IMR-90 (cell line): ENCODE measurements around the gene FAM83F. TPM values are rescaled to one million over a fixed set of nuclear protein-coding genes. Genes with fewer than 3 reads are reported as not detected.

Experiments
- ATAC-seq: fragments of 200-7000 bp; cut with Tn5 transposase; 2 replicates; pipeline ENCODE4 v1.9.1; 2020; ENCODE audit warnings: low read depth, mild to moderate bottlenecking, moderate library complexity
- BruUV-seq: library from RNA; stranded (reverse); fragments of 400-500 nt; replicated peaks from 2 replicates; lab custom pipeline; 2021; lab: Mats Ljungman, UMichigan
- CTCF ChIA-PET: fragments of 300-600 bp; formaldehyde crosslinking; extraction: SDS; loops from one replicate; lab custom pipeline; 2021; ENCODE audit warnings: antibody characterized with exemption; lab: Yijun Ruan, JAX
- POLR2A ChIA-PET: fragments of 300-600 bp; sonication (Branson Sonifier 250); formaldehyde crosslinking; loops from one replicate; lab custom pipeline; 2022; ENCODE audit warnings: antibody characterized with exemption; ENCODE audit not compliant: unreplicated experiment; lab: Charles Lee
- DNase-seq: peaks from one replicate; pipeline ENCODE4 v3.0.0; 2013
- H2AFZ ChIP-seq: replicated peaks from 2 replicates; pipeline ENCODE3; 2013; ENCODE audit warnings: low read length, mild to moderate bottlenecking; ENCODE audit not compliant: poor library complexity
- H2AK5ac ChIP-seq: 2 replicates; pipeline ENCODE4 v1.6.1; 2013; ENCODE audit warnings: low read depth, low read length, inconsistent platforms
- H2AK9ac ChIP-seq: replicated peaks from 2 replicates; pipeline ENCODE3; 2013; ENCODE audit warnings: mild to moderate bottlenecking, low read depth, low read length, moderate library complexity; ENCODE audit not compliant: poor library complexity
- H2BK120ac ChIP-seq: 2 replicates; pipeline ENCODE4 v1.6.1; 2013; ENCODE audit warnings: low read depth, low read length, inconsistent platforms
- H2BK15ac ChIP-seq: 3 replicates; pipeline ENCODE4 v1.6.1; 2013; ENCODE audit warnings: low read depth, low read length, inconsistent platforms
- H2BK20ac ChIP-seq: 2 replicates; pipeline ENCODE4 v1.6.1; 2013; ENCODE audit warnings: low read depth, mild to moderate bottlenecking, inconsistent platforms, low read length, moderate library complexity
- H2BK5ac ChIP-seq: 2 replicates; pipeline ENCODE4 v1.6.1; 2013; ENCODE audit warnings: mild to moderate bottlenecking, low read depth, low read length, inconsistent platforms; ENCODE audit not compliant: poor library complexity, severe bottlenecking
- H3K14ac ChIP-seq: replicated peaks from 2 replicates; pipeline ENCODE4 v1.6.1; 2013; ENCODE audit warnings: low read depth, low read length, inconsistent platforms
- H3K18ac ChIP-seq: 2 replicates; pipeline ENCODE4 v1.6.1; 2013; ENCODE audit warnings: low read depth, low read length, control low read depth
- H3K23ac ChIP-seq: 2 replicates; pipeline ENCODE4 v1.6.1; 2013; ENCODE audit warnings: low read depth, low read length, inconsistent platforms
- H3K27ac ChIP-seq: 2 replicates; pipeline ENCODE4 v1.5.1; 2013; ENCODE audit warnings: mild to moderate bottlenecking, control low read depth, low read length; ENCODE audit not compliant: insufficient read depth
- H3K27me3 ChIP-seq: 2 replicates; pipeline ENCODE4 v1.6.1; 2013; ENCODE audit warnings: low read length; ENCODE audit not compliant: control insufficient read depth, insufficient read depth
- H3K36me3 ChIP-seq: 2 replicates; pipeline ENCODE4 v1.6.1; 2013; ENCODE audit warnings: low read length, mixed read lengths; ENCODE audit not compliant: control insufficient read depth, insufficient read depth
- H3K4ac ChIP-seq: 2 replicates; pipeline ENCODE4 v1.6.1; 2013; ENCODE audit warnings: low read depth, low read length, inconsistent platforms
- H3K4me1 ChIP-seq: 2 replicates; pipeline ENCODE4 v1.6.1; 2013; ENCODE audit warnings: low read length, mixed read lengths; ENCODE audit not compliant: control insufficient read depth, insufficient read depth
- H3K4me2 ChIP-seq: 2 replicates; pipeline ENCODE4 v1.6.1; 2013; ENCODE audit warnings: low read depth, mild to moderate bottlenecking, control low read depth, low read length, moderate library complexity
- H3K4me3 ChIP-seq: 2 replicates; pipeline ENCODE4 v1.5.1; 2013; ENCODE audit warnings: low read depth, mild to moderate bottlenecking, control low read depth, low read length, moderate library complexity; ENCODE audit not compliant: insufficient read depth
- H3K56ac ChIP-seq: 2 replicates; pipeline ENCODE4 v1.6.1; 2013; ENCODE audit warnings: low read length, inconsistent platforms; ENCODE audit not compliant: insufficient read depth; ENCODE audit errors: extremely low read depth
- H3K79me1 ChIP-seq, 2 experiments: 2 replicates each; pipeline ENCODE4 v1.6.1; 2013; ENCODE audit warnings: low read length in 2 of 2, inconsistent platforms in 1 of 2, low read depth in 1 of 2
- H3K9ac ChIP-seq: 2 replicates; pipeline ENCODE4 v1.6.1; 2013; ENCODE audit warnings: low read depth, low read length, control low read depth
- H3K9me1 ChIP-seq: 2 replicates; pipeline ENCODE4 v1.6.1; 2013; ENCODE audit warnings: low read length, inconsistent platforms; ENCODE audit not compliant: insufficient read depth
- H3K9me3 ChIP-seq: 2 replicates; pipeline ENCODE4 v1.6.1; 2013; ENCODE audit warnings: low read length; ENCODE audit not compliant: control insufficient read depth, insufficient read depth
- H4K20me1 ChIP-seq: 2 replicates; pipeline ENCODE4 v1.6.1; 2013; ENCODE audit warnings: low read length, inconsistent platforms; ENCODE audit not compliant: insufficient read depth
- H4K5ac ChIP-seq: 2 replicates; pipeline ENCODE4 v1.6.1; 2013; ENCODE audit warnings: mild to moderate bottlenecking, low read depth, low read length, control low read depth
- H4K8ac ChIP-seq, 2 experiments: 2 replicates each; pipeline ENCODE4 v1.6.1; 2013; ENCODE audit warnings: low read depth in 2 of 2, low read length in 2 of 2, control low read depth in 1 of 2, inconsistent platforms in 1 of 2
- H4K91ac ChIP-seq: 2 replicates; pipeline ENCODE4 v1.6.1; 2013; ENCODE audit warnings: low read depth, low read length, inconsistent platforms; ENCODE audit not compliant: insufficient read depth
- MAFK ChIP-seq: IDR thresholded peaks from 2 replicates; pipeline ENCODE4 v1.6.1; 2012; ENCODE audit warnings: low read depth, low read length, improper control_type of control experiment
- NFE2L2 ChIP-seq: fragments of 150-350 bp; IDR thresholded peaks from 2 replicates; pipeline ENCODE4 v1.6.1; 2016; ENCODE audit warnings: low read depth, mild to moderate bottlenecking, low read length
- WGBS, 2 experiments: methylation state at CpG; one replicate each; pipeline versions ENCODE4 v1.1.5 to v1.1.7; 2013; ENCODE audit warnings: missing lambda C conversion rate in 2 of 2; ENCODE audit not compliant: insufficient read length in 1 of 2; ENCODE audit errors: extremely low coverage in 2 of 2; 5-methylcytosine and 5-hydroxymethylcytosine counted together
- dilution Hi-C: fragments of 300-500 bp; cut with HindIII; formaldehyde crosslinking; loops from one replicate; pipeline ENCODE4 v1.14.3; 2018; ENCODE audit warnings: low sequenced_read_pairs; ENCODE audit not compliant: unreplicated experiment
- in situ Hi-C: fragments of 300-500 bp; cut with MboI; formaldehyde crosslinking; loops from 3 replicates; pipeline ENCODE4 v1.14.3; 2019; ENCODE audit warnings: low sequenced_read_pairs, inconsistent platforms, mixed read lengths
- intact Hi-C: fragments of 100-400 bp; cut with micrococcal nuclease; formaldehyde crosslinking; loops from 2 replicates; pipeline ENCODE4 v1.10.0; 2022
- polyA plus RNA-seq, 3 experiments: library from polyadenylated mRNA; depleted of rRNA; stranded (reverse); fragments of >200 nt; gene quantifications; 2 replicates each; pipeline ENCODE4 v1.2.3, GENCODE V29; 2012; ENCODE audit warnings: low replicate concordance in 1 of 3
- total RNA-seq: library from RNA; depleted of rRNA; stranded (reverse); fragments of >200 nt; gene quantifications from 2 replicates; pipeline ENCODE4 v1.2.3, GENCODE V29; 2012

The FAM83F gene
- total and polyA plus RNA-seq, 2 of the 4 experiments (the other 2 are of a cell fraction), result not detected

DNA sequence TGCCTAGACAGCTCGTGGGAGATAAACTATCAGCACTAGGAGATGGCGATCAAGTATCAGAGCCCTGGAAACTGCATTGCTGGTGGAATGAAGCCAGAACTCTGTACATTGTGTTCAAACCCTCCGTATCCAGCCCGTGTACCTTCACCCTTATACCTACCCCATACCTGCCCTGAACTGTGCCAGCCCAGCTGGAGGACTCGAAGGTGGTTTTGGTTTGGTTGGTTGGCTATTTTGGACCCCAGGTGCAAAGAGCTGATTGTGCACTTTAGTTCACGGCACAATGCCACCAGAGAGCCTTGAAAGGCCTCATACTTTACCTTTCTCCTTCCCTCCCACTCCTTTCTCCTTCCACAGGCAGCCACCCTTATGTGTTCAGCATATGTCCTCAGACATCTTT, 16.0 kb downstream of the FAM83F start:
- Histone ChIP-seq H3K14ac (no peak overlapping the region), H4K91ac (no peak overlapping the region), H3K9ac (no peak overlapping the region), H4K5ac (no peak overlapping the region), H2BK120ac (no peak overlapping the region), H2BK15ac (no peak overlapping the region), H3K9me3 (no peaks in the 10 kb centered on the region), H4K20me1 (no peaks in the 10 kb centered on the region), H3K27ac (no peak overlapping the region), H3K79me1 (no peaks in the 10 kb centered on the region), H3K4me2 (no peak overlapping the region), H3K36me3 (no peaks in the 10 kb centered on the region), H3K56ac (no peak overlapping the region), H3K27me3 (peaks cover 62% of the 10 kb centered on the region), H2AK5ac (no peak overlapping the region), H3K23ac (no peak overlapping the region), H3K4me3 (no peak overlapping the region), H2AK9ac (no peak overlapping the region), H2BK5ac (no peak overlapping the region), H3K9me1 (no peaks in the 10 kb centered on the region), H3K4ac (no peak overlapping the region), H3K18ac (no peak overlapping the region), H3K4me1 (no peaks in the 10 kb centered on the region), H4K8ac (no peak overlapping the region), H2BK20ac (no peak overlapping the region), H2AFZ (no peak overlapping the region)
- WGBS, 2 experiments, result 17% methylated on average over 1 of the region's 6 CpGs; no CpG with 5 or more reads in 1 of the 2 experiments
- intact Hi-C loops (no loop called here), dilution Hi-C loops (no loop called here), in situ Hi-C loops (no loop called here)
- CTCF ChIA-PET, result no interaction called here
- DNase-seq (no peak), ATAC-seq (no peak)
- BruUV-seq, result no TSS peak
- POLR2A ChIA-PET, result no interaction called here
- TF ChIP-seq MAFK (peak; percentile 32; the same call in 1 of the 2 replicates), NFE2L2 (no peak)
